ENCODE data around the gene GLA.

The GLA gene

GRCh38 chrX:101407748-101408531 is at the start of gene GLA, which contains the start of gene HNRNPH2:
TSS of gene GLA (minus strand) at chrX:101407925. CDS start at chrX:101407903, 22 bp downstream.
TSS of gene HNRNPH2 (plus strand) at chrX:101408222. CDS start at chrX:101411989, 3,767 bp downstream.
- DNase-seq (ENCODE audit: low read depth): peak; percentile 81

GRCh38 chrX:101452056-101452455 is 44.3 kb upstream of the GLA start:
- no peak for DNase-seq (ENCODE audit: low read depth)

DNA sequence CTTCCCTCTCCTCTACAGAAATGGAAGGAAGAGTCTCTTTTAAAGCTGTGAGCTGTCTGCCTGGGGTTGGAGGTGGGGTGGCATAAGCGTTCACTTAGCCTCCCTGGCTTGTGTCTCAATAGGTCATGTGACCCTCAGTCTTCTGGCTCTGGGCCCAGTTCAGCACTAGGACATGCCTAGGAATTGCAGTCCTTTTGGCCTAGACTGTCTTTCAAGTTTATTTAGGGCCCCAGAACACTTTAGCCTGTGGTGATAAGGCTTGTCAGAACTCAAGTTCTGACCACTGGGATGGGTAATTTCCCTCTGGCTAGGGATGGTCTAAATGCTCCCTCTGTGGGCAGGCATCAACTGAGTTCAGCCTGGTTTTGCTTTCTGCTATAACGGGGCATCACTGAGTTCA is 43.2 kb upstream of the GLA start:
- DNase-seq (ENCODE audit: low read depth): no peak

- DNase-seq (ENCODE audit: low read depth): no peak
Observed at GRCh38 chrX:101450085-101450484, 42.4 kb upstream of the GLA start.

- DNase-seq (ENCODE audit: low read depth): no peak
Observed at GRCh38 chrX:101449279-101449678, 41.6 kb upstream of the GLA start.

GRCh38 chrX:101442085-101442484 is 34.4 kb upstream of the GLA start:
- no peak for DNase-seq (ENCODE audit: low read depth)

DNA sequence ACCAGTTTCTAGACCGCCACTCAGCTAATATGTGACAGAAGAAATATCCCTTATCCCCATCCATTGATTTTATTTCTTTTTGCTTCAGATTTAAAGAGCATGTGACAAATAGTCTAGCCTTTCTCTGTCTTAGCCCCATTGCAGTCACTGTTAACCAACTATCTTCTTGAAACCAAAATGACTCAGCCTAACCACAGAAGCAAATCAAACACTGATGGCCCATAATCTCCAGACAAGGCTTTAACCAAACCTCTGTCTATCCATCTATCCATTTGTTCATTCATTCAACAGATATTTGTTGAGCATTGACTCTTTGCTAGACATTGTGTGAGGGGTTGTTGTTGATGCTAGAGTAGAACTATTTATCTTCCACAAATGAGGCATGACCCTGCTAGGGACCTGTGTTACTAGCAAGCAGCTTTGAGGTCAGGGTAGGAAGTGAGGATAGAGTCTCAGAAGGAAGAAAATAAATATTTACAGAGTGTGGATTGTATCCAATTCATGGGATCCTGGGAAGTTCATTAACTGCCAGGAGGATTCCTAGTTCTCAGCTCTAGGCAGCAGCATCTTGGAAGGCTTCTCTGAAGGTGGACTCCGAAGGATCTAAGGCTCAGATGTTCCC is 22.8 kb upstream of the GLA start:
- no peak for DNase-seq (ENCODE audit: low read depth)

DNA sequence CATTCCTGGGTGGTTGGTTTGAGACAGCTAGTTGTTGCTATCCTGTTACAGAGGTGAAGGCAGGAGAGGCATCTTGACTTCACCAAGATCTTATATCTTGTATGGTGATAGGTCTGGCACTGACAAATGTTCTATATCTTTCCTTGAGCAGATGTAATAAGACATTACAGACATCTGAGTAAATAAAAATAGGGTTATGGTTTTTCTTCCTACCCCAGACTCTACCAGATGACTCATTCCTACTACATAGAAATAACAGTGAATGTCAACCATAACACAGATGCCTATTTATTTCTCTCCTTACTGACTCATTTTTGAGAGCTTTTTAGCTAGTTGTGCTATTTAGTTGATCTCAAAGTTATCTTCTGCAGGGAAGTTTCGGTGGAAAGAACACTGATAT is 22.2 kb upstream of the GLA start:
- DNase-seq (ENCODE audit: low read depth): no peak

DNA sequence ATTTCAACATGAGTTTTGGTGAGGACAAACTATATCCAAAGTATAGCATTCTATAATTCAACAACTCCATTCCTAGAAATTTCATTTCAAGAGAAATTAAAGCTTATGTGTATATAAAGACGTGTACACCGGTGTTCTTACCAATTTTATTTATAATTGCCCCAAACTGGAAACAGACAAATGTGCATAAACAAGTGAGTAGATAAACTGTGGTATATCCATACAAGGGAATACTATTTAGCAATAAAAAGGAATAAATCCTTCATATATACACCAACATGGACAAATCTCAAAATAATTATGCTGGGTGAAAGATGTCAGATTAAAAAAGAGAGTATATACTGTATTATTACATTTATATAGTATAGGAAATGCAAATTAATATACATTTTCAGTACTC is 20.2 kb upstream of the GLA start:
- DNase-seq (ENCODE audit: low read depth): no peak

GRCh38 chrX:101419489-101419888 is 11.8 kb upstream of the GLA start:
- no peak for DNase-seq (ENCODE audit: low read depth)

DNA sequence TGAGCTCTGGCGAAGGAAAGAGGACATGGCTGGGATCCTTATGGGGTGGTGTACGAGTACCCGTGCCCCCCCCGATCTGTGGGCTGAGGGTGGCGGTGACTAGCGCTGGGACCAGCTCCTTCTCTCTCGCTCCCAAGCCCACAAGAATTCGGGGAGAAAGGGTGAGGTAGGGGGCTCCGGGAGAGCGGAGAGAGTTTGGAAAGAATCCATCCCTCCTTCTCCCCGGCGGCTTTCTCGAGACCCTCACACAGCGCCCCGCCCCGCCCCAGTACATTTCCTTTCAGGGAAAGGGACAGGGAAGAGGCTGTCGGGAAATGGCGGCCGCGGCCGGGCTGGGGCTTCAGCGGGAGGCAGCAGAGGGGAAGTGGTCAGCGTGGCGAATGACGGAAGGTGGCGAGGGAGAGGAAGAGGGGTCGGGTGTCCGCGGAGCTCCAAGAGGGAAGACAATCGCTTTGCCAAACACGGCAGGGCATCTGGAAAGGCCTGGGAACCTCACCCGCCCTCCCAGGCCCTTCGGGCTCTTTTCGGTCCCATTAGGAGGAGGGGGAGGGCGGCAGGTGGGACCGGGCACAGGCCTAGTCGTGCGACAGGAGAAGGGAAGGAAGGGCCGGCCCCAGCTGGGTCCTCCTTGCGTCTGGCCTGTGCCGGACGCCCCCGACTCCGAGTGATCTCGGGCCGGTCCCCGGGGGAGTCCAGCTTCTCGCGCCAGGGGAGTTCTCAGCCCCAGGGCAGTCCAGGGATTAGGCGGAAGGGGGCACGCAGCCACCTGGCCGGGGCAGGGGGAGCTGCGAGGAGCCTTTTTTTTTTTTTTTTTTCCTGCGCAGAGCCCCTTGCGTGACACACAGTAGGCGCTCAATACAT is 10.5 kb upstream of the GLA start:
- DNase-seq (ENCODE audit: low read depth): peak; percentile 9

- DNase-seq (ENCODE audit: low read depth): no peak
Observed at GRCh38 chrX:101417190-101417589, 9.5 kb upstream of the GLA start.

DNA sequence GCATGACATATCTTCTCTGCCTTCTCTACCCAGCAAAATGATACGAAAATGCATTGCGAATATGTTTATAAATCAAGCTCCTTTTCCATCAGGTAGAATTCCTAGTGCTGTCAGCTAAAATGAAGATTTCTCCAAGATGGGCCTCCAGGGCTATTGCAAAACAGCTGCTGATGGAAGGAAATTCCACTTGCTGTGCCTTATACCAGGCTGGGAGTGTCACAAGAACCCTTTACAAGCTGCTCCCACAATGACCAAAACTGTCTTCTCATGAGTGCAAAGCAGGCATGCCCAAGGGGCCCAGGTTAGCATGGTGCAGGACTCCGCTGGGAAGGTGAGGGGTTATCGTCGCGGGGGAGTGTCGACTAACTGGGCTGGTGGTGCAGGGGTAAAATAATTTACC is 9.0 kb upstream of the GLA start:
- no peak for DNase-seq (ENCODE audit: low read depth)

GRCh38 chrX:101415180-101416145 is 7.7 kb upstream of the GLA start:
- no peak for DNase-seq (ENCODE audit: low read depth)

DNA sequence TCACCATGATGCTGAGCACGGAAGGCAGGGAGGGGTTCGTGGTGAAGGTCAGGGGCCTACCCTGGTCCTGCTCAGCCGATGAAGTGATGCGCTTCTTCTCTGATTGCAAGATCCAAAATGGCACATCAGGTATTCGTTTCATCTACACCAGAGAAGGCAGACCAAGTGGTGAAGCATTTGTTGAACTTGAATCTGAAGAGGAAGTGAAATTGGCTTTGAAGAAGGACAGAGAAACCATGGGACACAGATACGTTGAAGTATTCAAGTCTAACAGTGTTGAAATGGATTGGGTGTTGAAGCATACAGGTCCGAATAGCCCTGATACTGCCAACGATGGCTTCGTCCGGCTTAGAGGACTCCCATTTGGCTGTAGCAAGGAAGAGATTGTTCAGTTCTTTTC is 4.3 kb upstream of the GLA start:
- no peak for DNase-seq (ENCODE audit: low read depth)

DNA sequence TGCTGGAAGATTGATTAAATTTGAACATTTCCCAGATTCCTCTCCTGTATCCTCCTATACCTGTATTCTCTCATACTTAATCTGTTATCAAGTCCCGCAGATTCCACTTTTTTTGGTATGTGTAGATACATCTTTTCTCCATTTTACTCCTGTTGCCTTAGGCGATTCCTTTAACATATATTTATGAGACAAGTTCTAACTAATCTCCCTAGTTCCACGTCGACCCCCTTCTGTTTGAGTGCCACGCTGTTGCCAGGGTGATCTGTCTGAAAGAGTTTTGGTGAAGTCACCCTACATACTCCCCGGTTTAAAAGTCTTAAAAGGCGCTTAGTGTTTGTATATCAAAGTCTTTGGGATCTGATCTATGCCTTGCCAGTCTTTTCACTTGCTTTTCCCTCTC is 2.7 kb upstream of the GLA start:
- no peak for DNase-seq (ENCODE audit: low read depth)

GRCh38 chrX:101409043-101409442 is 1.3 kb upstream of the GLA start:
- DNase-seq (ENCODE audit: low read depth): no peak

DNA sequence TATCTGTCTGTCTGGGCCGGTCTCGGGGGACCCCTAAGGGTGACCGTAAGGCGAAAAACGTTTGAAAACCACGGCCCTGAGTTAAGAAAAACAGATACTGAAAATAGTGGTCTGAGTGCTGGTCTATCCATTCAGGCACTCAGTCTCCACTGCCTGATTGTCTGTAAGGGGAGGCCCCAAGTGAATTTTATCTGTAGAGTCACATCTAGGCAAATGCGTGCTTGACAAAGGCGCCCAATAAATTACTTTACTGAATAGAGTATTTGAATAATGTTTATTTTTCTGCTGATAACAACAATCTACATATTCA is 762 bp upstream of the GLA start:
- DNase-seq (ENCODE audit: low read depth): no peak

GRCh38 chrX:101407167-101407747 is 468 bp downstream of the GLA start:
- DNase-seq (ENCODE audit: low read depth): no peak

- DNase-seq (ENCODE audit: low read depth): no peak
Observed at GRCh38 chrX:101399825-101400224, 7.9 kb downstream of the GLA start.

GRCh38 chrX:101398694-101399093 is 9.0 kb downstream of the GLA start:
- DNase-seq (ENCODE audit: low read depth): no peak

Measured in T-helper 22 cell (primary cell).